Stimulated activated CD8-positive, alpha-beta memory T cell treated with anti-CD3 and anti-CD28 coated beads, Interleukin-15, amount 100 ng/mL, for 1 hour (primary cell): ENCODE data around the gene SLC22A12.

Experiments used
- DNase-seq: peaks from one replicate; pipeline ENCODE4 v3.0.0-alpha.2; 2020; ENCODE audit warnings: low read depth

The SLC22A12 gene

GRCh38 chr11:64626637-64627036 is 35.6 kb downstream of the SLC22A12 start:
- DNase-seq = no peak

DNA sequence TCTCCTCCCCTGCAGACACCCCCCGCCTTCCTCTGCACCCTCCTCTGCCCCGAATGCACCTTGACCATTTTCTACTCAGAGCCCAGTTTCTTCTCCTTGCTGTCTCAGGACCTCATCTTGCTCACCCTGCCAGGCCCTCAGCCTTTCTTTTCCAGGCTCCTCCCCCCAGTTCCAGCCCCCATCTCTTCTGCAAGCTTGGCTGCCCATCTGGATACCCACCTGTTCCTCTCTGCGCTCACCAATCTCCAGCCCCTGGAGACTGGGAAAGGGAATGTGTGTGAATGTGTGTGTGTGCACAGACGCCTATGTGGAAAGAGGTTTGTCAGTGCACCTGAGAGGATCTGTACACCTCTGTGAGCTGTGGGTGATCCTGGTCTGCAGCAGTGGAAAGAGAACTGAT is 36.4 kb downstream of the SLC22A12 start:
- no peak for DNase-seq

DNA sequence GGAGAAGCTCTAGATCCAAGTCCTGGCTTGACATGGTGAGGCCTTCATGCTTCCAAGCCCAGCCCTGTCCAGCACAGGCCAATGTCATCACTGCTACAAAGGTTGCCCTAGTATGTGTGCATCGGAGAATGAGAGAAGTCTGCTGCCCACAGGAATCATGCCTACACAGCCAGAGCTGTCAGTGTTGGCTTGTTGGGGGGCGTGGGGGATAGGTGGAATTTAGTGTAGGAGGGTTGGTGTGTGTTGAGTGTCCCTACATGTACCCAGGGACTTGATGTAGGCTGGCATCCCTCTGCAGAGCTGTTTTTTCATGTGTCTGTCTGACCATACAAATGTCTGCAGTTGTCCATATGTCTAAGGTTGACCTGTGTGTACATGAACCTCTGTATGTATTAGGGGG is 37.6 kb downstream of the SLC22A12 start:
- no peak for DNase-seq

DNA sequence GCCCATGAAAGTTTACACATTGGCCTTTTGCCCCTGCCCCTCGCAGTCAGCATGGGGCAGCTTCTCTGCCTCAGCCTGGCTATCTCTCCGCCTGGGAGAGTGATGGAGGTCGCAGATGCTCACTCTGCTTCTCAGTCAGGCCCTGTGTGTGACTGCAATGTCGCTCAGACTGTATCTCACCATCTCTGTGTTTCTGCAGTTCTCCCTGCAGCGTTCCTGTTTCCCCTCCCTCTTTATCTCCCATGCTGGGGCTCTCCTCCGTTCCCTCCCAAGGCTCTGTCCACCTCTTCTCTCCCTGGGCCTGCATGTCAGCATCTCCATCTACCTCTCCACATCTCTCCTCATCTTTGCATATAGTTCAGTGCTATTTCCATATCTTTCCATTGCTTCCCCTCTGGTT is 38.1 kb downstream of the SLC22A12 start:
- DNase-seq = no peak

- DNase-seq = no peak
These were observed 39.0 kb downstream of the SLC22A12 start for GRCh38 chr11:64629796-64630562.

DNA sequence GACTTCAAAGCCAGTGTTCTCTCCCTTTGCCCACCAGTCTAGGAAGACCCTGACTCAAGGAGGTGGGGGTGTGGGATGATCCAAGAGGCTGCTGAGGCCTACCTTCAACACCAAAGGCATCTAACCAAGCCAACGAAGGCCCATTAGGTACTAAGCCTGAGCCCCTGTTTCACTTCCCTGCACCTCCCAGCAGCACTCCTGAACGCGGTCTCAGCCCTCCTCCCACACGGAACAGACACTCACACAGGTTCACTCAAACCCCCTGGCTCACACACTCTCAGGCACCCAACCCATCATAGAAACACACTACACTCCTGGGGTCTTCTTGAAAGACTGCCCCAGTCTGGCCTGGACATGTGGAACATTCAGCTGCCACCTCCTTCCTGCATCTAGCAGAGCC is 40.7 kb downstream of the SLC22A12 start:
- DNase-seq = no peak

- no peak for DNase-seq
These were observed 41.2 kb downstream of the SLC22A12 start for GRCh38 chr11:64632237-64632636.

DNA sequence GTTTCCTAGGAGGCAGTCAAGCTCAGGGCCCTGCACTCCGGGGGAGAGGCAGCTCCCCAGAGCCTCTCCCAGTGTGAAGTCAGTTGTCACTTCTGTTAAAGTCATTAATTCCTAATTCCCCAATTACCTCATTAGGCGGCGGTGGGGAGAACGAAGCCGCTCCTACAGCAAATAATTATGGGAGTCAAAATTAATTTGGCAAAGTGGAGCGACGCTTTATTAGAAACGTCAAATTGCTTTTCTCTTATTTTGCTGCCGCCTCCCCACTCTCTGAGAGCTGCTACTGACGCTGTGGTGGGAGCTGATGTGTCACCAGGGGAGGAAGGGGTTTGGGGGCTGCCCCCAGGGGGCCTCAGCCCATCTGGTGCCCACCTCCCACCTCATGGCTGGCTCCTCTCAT is 41.6 kb downstream of the SLC22A12 start:
- DNase-seq = no peak

DNA sequence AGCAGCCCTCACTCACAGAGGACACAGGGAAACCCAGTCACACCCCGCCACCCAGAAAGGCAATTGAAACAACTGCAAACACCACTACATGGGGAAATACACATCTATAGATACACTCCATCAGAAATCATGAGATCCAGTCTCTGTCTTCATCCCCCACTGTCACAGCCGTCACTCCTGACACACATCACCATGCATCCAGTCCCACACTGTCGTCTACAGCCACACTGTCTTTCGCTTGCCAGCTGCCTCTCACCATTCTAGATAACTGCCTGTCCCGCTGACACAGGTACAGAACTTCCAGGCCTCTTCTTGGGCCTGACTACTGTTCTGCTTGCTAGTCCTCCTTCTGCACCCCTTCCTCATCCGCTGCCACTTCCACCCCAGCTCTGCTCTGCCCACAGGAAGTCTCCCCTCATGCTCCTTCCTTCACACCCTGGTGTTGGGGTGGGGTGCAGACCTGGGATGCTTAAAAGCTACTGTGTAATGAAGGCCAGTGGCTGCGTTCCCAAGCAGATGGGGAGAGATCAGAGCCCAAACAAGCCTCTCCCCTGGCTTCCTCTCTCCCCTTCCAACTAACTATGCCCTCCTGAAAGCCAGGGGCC is 42.6 kb downstream of the SLC22A12 start:
- DNase-seq = no peak

GRCh38 chr11:64637334-64638017 is 46.5 kb downstream of the SLC22A12 start:
- DNase-seq = no peak

DNA sequence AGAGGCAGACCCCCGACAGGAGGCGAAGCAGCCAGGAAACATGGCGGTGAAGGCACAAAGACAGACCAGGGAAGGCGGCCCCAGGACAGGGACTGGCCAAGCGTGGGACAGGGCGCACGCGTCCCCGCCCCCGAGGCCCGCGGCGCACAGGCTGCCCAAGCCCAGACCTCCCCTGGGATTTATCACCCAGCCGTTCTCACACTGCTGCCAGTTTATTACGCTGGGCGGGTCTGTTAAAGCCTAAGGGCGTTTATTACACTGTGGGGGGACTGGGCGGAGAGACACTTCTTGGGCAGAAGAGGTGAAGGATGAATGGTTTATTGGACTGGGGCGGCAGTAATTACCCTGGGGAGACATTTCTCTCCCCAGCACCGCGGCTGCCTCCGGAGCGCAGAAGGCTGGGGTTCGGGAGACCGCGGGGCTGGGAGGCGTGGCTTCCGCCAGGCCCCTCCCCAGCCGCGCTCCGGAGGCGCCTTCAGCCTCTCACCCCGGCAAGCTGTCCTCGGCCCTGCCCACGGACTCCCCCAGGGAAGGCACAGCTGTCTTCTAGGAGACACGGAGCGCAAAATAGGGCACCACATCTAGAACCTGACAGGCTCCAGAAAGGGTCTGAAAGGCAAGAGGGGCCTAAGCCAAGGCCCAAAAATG is 47.1 kb downstream of the SLC22A12 start:
- no peak for DNase-seq

DNA sequence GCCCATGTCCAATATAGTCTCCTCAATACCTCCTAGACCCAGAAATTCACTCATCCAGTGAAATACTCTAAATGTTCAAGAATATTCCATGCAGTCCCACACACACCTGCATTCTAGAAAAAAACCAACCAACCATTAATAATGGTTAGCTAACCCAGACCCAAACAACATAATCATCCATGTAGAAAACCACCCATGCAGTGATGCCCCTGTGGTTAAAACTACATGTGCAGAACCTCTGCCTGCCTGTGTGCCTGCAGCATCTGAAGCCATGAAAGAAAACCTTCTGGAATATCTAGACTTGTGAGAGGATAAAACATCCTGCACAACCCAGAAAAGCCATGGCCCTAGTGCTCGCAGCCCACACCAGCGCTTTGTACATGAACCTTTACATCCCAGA is 47.8 kb downstream of the SLC22A12 start:
- DNase-seq = no peak

DNA sequence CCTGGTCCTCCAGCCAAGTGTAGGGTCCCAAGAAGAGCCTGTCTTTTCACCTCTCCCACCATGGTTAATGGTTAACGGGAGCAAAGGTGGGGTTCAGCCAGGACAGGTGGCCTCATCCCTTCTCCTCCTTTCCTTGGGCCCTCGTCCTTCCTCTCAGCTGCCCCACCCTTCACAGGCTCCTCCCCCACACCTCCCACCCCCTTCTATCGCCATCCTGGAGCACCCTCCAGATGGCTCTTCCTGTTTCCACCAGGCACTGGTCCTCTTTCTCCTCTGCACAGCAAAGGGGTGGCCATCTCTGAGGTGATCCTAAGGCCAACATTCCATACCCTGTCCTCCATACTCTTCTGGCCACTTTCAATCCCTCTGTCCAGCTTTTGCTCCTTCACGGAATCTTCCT is 48.9 kb downstream of the SLC22A12 start:
- DNase-seq = no peak

DNA sequence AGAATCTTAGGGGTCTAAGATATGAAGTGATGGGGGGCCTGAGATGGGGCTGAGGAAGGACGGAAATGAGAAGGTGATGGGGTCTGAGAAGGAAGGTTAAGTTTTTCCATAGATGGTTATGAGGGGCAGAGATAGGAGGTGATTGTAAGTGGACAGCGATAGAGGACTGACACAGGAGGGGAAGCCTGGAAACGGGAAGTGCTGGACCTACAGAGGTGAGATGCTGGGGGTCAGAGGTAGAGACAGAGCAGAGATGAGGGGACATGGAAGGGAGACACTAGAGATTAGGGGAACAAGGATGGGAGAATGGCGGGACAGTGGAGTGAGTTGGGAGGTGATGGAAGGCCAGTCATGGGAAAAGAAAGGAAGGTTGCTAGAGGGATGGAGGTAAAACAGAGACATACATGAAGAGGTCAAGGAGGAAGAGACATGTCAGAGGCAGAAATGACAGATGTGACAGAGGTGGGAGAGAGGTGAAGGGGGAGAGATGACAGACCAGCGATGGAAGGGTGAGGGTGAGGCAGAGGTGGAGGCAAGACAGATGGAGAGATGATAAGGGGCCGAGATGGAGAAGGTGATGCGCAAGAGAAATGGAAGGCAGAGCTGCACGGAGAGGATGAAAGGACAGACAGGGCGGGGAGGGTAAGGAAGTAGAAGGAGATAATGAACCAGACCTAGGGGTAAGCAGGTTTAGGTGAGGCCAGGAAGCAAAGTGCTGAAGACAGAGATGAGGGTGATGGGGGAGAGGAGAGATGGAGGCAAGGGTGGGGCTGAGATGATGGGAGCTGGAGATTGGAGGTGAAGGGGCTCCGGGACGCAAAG is 50.8 kb downstream of the SLC22A12 start:
- no peak for DNase-seq

GRCh38 chr11:64642418-64642735 is 51.4 kb downstream of the SLC22A12 start:
- no peak for DNase-seq

DNA sequence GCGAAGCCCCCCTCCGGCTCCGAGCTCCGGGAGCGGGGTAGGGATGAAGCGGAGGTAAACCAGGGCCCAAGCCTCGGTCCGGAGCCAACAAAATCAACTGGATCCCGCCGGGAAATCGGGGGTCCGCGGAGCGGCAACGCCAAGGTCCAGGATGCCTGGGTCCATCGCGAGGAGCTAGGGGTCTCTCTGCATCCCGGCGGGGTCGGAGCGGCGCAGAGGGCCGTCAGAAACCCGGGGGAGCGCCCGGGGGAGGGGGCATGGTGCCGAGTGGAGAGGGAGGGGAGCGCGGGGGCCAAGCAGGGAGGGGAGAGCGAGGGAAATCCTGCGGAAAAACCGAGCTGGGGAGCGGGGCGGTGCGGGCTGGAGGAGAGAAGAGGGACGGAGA is 51.8 kb downstream of the SLC22A12 start:
- no peak for DNase-seq

DNA sequence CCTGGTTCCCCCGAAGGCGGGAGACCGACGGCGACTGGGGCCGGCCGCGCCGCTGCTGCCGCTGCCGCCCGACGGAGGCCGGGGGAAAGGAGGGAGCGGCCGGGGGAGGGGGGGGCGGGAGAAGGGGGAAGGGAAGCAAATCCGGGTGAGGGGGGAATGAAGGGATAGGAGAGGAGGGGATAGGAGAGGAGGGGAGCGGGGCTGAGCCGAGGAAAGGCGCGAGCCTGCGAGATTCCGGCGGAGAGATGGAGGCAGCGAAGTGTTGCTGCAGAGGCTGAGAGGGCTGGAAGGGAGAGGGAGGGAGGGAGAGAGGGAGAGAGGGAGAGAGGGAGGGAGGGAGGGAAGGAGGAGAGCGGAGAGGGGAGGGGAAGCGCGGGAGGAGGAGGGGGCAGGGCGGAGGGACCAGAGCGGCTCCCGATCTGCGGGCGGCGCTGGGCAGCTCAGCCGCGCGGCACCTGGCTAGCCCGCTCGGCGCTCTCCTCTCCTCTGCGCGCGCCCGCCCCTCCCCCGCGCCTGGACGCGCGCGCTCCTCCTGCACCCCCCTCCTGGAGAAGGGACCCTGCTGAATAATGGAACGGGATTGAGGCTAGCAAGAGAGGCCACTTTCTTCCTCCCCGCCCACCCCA is 52.3 kb downstream of the SLC22A12 start:
- no peak for DNase-seq

DNA sequence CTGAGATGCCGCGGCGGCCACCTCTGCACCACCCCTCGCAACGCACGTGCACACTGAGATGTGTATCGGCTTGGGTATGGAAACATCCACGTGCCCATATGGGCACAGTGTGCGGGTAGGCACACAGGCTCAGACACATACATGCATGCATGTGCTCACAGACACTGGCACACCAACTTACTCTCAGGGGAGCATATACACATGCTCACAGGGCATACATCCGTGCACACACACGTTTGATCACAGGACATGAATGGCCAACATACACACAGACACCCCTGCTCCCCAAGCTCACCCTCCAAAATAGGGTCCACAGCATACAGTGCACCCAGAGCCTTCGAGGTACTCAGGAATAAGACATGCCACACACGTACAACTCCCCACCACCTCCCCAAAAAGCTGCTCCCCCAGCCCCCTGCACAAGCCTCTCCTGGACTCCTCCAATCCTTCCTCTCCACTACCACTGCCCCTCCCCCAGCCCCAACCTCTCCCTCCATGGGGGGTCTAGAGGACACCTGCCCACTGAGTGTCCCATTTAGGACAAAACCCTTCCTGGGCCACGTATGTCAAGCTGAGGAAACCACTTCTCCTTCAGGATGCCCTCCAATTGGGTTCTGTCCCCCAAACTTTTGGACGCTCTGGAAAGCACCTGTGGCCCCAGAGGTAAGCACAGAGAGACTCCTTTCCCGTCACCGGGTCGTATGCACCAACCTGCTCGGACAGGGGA is 53.1 kb downstream of the SLC22A12 start:
- no peak for DNase-seq

- no peak for DNase-seq
These were observed 53.7 kb downstream of the SLC22A12 start for GRCh38 chr11:64644647-64645275.

DNA sequence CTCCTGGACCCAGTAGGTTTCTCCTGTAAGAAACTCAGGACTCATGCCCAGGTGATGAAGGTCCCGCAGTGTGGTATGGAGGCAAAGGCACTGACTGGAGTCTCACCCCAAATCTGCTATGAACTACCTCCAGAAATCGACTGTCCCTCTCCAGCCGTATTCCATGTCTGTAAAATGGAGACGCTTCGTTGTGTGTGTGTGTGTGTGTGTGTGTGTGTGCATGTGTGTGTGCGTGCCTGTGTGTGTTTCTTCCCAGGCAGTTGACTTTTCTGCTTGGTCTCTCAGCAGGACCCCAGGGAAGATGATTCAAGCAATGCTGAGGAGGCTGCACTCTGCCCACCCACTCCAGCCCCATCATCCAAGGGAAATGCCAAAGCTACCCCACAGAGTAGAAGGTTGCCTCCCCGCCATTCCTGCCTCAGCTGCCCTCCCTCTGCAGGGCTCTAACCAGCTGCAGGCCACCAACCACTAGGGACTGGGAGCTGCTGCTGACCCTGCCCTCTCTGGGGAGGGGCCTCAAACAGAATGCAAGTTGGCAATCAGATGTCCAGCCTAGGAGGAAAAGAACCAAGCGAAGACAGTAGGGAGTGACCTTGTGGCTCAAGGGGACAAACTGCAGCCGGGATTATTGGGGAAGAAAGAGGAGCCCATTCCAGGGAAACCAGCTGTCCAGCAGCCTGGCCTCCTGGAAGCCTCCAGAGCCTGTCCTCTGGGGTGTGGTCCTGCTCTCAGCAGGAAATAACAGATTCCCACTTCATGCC is 56.2 kb downstream of the SLC22A12 start:
- no peak for DNase-seq
